HG03571 (cell line): ENCODE measurements around the gene MN1.

Source experiments
- ATAC-seq: cut with Tn5 transposase; IDR thresholded peaks from one replicate; pipeline ENCODE4 v1.9.1; 2021; ENCODE audit not compliant: unreplicated experiment

Gene MN1

DNA sequence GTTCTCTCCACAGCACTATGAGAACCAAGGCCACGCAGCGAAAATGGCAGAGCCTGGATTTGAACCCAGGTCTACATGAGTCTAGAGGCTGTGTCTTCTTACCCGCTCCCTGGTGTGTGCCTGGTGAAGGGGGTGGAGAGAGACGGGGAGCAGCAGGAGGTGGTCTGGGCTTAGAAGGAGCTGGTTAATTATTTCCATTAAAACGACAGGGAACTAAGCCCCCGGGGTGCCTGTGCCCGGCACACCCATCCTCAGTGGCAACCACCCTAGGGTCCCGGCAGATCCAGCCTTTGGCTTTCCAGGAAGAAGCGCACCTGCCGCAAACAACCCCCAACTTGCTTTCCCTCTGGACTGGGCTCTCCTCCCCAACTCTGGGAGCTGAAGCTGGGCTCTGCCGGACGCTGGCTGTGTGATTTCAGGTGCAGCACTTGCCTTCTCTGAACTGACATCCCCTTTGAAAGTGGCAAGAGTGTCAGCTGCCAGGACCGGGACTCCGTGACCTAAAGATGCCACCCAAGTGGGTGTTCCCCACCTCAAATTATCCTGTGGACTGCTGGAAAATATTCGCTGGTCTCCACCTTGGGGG is 35.8 kb downstream of the MN1 start:
- no peak for ATAC-seq

DNA sequence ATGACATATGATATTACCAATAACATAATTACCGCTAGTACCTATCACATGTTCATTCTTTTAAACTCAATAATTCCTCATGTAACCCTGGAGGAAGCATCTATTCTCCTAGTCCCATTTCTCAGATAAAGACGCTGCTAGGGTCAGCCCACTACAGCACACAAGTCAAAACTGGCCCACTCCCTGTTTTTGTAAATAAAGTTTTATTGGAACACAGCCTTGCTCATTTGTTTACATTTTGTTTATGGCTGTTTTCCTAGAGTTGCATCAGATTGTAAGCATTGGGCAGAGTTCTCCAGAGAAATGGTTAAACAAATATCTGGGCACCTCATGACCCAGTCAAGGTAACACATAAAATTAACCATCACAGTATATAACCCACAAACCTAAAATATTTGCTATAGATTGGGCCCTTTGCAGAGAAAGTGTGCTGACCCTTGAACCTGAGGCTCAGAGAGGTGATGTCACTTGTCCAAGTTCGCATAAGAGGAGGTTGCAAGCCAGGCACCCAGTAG is 36.8 kb downstream of the MN1 start:
- ATAC-seq = no peak

DNA sequence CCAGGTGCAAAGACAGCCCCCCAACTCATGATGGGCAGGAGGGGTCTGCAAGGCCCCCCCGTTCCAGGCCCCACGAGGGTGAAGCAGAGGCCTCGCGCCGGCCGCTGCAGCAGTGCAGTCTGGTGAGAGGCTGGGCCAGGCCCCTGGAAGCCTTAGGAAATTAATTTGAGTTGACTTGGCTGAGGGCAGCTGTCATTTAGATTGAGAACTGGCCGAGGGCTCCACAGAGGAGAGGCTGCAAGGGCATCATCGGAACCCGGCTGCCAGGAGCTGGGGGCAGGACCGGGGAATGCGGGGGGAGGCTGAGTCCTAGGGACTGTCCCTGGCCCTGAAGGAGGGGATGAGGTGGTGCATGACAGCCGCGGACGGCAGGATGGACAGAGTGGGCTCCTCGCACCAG is 39.9 kb downstream of the MN1 start:
- no peak for ATAC-seq

DNA sequence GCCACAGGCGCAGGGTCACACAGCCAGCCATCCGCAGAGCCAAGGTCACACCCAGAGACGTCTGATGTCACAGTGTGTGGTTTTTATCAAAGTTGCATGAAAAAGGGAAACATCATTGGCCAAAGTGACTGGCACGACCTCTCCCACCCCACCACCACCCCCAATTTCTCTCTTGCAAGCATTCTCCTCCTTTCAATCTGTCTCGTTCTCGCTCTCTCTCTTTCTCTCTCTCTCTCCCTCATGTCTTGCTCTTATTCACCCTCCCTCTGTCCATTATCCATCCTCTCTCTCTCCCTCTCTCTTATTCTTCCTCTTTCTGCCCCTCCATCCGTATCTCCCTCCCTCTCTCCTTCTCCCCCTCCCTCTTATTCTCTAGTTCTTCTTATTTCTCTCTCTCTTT is 40.6 kb downstream of the MN1 start:
- no peak for ATAC-seq

DNA sequence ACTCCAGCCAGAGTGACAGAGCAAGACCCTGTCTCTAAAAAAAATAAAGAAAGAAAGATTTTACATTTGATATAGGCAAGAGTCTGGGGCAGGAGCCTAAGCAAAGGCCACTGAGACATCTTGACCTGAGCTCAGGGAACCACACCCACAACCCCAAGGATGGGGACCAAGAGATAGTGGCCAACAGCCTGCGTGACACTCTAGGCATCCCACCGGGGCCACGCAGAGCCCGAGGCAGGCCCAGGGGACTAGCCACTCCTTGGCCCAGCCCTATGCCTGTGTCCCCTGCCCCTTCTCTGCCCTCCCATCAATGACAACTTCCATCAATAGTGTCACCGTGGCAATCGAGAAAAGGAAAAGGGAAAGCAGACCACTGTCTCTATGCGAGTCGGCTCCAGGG is 41.1 kb downstream of the MN1 start:
- no peak for ATAC-seq

DNA sequence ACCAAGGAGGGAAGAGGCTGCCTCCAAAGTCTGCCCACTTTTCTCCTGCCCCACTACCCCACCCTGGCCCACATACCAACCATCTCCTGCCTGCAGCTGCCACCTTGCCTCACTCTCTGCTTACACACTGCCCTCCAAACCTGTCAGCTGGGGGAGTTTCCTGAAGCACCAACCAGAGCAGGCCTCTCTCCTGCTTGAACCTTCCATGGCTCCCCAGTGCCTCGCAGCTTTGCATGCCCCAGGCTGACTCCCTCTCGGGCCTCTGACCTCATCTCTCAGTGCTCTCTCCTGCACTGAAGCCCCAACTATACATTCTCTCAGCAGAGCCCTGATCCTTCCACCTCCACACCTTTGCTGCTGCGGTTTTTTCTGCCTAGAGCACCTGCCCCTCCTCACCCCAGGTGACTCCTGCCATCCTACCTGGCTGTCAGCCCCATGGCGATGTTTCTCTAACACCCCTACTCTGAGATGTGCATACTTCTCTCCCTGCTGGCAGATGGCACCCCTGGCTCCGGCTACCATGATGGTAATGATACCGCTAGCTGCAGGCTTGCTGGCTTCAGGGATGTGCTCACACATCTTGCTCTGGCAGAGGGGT is 43.5 kb downstream of the MN1 start:
- no peak for ATAC-seq

DNA sequence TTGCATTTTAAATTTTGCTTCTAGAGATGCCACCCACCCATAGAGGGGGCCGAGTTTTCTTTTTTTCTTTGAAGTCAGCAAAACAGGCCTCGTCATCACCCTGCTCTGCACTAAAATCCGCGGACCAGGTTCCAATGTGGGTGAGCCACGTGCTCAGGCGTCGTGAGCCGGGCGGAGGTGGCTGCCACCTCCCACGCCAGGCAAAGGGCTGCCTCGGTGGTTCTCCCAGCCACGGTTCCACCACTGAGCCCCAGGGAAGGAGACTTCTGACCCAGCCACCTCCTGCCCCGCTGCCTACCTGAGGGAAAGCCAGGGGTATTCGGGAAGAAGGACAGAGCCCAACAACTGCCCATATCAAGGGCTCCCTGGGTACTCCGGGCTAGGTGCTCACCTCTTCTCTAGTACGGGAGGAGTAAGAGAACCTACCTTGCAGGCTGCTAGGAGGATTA is 45.3 kb downstream of the MN1 start:
- no peak for ATAC-seq

DNA sequence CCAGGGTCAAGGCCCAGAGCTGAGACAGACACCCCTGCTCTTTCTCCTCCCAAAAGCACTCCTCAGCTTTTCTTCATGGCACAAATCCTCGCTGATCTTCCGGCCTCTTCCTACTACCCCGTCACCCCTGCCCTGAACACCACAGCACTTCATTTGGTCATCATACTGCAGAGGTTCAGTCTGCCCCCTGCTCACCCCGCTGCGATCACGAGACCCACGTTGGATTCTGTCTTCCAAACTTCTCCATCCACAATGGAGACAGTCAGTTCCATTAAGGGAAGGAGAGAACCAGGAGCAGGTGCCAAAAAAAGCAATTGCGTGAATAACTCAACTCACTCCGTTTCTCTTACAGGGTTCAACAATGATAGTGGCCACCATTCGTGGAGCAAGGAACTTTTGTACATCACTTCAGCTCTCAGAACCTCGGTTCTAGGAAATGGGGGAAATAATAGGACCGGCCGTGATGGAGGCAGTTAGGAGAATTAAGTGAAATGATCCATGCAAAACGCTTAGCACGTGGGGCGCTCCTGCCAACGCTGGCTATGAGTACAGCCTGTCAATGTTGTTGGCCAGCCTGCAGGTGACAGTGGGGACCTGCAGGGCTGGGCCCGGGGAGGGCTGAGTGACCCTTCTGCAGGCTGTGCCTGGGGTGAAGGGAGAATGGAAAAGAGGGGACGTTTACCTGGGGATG is 45.9 kb downstream of the MN1 start:
- ATAC-seq = no peak

DNA sequence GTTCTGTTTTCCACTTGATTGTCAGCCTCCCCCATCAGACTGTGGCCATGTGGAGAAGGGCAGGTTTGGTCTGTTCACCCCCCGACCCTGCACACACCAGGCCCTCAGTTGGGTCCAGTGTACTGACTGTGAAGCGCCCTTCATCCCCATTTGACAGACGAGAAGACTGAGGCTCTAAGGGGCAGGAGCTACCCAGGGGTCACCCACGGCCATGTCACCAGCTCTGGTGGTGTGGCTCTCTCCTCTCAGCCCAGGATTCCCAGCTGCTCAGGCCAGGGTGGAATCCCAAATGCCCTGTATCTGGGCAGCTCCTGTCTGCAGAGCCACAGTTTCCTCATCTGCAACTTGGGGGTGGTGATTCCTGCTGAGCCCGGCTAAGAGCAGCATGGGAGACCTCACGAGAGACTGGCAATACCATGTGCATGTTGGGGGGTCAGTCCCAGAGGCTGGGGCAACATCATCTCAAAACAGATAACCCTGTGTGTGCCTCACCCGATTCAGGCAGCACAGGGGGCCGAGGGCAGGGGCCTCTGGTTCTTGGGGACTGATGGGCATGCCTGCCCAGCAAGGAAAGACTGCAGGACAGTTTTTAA is 46.6 kb downstream of the MN1 start:
- no peak for ATAC-seq

DNA sequence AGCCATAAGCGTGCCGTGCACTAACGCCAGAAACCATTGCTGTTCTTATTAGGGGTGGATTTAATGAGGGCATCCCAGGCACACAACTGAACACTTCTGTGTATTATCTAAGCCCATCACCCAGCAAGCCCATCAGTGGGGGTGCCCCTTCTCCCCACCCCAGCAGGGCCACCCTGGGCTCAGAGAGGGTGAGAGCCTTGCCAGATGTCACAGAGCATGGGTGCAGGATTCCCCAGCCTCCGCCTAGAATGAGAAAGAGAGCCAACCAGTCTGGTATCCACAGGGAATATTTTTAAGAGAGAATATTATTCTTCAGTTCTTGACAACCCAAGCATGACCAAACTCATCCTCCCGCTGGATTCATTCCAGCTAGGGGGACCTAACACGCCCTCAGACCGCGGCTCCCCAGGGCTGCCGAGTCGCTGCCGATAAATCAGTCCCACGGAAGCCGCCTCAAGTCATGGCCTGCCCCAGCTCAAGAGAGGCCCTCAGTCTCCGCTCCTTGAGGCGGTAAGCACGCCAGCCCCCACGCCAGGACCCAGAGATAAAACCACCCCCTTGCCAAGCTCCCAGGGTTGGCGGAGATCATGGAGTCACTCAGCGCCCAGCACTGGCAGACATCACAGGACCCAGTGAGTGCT is 47.2 kb downstream of the MN1 start:
- ATAC-seq = no peak

DNA sequence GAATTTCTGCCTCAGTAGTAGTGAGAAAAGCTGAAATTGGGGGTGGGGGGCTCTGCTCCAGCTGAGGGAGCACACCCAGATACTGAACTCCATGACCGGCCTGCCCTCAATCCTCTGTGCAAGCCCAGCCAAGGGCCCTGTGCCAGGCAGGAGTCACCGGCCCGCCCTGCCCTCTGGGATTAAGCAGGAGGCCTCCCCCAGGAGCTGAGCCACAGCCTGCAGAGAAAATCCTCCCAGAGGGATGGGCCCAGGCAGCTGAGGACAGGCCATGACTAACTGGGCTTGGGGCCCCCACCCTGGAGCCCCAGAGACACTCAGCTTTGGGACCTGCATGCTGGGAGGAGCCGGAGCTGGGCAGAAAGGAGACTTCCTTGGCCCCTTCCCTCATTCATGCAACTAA is 48.8 kb downstream of the MN1 start:
- no peak for ATAC-seq

DNA sequence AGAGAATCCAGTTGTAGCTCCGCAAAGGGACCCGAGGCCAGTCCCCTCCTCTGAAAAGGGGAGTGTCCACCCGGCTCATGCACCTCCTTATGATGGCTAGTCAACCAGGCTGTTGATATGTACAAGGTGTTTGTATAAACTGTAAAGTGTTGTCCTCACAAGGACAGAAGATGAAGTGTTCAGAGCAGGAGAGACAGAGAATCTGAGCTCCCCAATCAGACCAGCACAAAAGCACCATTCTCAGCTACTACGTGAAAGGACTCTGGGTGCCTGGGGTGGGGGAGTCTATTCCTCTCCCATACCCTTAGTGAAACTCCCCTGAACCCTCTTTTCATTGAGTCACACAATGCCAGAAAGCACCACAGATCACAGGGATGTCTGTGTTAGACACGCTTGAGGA is 49.4 kb downstream of the MN1 start:
- ATAC-seq = no peak

DNA sequence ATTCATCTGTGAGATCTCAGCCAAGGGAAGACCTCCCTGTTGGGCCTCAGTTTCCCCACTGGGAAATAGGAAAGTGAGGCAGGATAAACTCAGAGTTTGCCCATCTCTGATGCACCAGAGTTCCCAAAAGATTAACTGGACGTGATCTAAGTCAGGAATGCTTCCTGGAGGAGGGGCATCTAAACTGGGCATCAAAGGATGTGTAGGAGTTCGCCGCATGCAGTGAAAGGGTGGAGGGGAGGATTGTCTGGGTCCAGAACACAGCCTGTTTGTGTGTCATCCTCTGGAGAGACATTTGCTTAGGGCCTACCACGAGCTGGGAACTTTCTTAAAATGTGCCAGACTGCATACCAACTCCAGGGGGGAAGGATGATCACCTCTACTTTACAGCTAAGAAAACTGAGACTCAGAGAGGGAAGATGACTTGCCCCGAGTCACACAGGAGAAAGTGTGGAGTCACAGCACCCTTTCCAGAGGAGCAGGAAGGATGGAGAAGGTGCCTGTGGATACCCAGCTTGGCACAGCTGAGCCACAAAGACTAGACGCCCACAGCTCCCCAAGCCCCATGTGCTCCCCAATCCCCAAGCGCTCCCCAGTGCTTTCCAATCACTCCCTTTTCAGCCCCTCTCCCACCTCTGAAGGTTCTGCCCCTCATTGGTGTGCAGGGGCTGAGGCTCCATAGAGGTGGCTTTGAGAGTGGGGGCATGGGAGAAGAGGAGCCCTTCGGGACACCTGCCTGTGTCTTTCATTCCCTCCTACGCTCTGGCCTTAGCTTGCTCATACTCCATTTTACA is 50.1 kb downstream of the MN1 start:
- ATAC-seq = no peak

DNA sequence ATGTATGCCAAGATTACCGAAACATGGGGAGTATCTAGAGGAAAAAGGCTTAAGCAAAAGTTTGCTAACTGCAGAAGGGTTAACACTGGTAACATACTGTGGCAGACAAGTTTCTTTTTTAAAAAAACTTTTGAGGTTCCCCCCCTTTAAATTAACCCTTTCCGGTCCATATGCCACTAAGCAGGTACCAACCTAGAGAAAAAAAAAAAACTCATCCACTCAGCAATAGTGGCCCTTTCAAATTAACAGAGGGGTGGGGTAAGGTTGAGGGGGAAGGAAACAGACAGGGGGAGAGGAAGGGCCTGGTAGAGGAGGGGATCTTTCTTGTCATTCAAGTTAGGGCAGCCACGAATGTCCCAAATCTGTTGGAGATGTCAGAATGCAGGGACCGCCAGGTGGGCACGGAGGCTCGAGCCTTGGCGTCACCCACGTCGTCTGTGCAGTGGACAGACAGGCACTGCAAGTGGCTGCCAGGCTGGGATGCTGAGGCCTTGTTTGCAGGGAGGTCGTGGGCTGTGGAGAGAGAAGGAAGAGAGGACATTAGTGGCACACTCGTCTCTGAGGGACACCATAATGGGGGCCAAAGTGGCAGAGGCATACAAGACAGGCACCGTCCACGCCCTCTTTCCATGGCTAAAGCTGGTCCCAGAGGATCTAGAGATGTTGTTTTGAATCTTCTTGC is 50.8 kb downstream of the MN1 start:
- no peak for ATAC-seq

DNA sequence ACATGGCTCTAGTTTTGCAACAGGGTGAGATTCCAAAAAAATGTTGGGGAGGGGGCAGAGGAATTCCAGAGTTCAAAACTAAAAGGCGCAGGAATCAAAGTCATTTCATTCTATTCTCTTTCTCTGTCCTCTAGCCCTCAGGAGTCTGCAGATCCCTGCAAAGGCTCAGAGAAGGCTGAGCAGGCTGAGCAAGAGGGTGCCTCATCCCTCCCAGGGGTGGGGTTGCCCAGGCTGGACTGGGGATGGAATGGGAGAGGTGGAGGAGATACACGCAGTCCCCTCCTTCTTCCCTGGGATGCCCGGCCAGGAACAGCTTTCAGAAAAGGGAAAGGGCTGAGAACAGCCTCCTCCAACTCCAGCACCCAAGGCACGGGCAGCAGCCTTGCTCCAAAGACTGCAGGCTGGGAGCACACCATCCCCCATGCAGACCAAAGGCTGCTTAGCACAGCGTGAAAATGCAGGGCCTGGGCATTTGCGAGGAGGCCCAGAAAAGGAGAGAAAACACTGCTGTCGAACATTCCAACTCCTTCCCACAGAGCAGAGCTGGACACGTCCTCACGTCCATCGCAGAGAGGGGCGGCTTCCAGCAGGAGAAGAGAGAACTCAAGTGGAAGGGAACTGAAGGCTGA is 51.8 kb downstream of the MN1 start:
- ATAC-seq = no peak

DNA sequence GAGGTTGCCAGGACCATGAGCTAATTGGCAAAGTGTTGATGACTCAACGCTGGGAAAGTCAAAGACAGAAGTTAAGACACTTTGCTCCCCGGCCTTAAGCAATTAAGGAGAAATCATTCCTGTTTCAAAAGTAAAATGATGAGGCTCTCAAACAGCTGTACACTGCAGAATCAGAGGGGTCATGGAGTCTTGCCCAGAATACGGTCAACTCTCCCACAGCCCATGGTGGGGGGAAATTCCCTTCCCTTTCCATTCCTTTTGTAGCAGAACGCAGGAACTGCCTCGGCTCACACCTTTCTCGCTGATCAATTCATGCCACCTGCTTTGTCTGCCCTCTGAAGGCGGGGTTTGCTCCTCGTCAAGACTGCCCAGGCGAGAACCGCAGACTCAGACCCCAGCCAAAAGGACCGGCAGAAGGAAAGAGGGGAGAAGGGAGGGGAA is 52.8 kb downstream of the MN1 start:
- ATAC-seq = no peak

DNA sequence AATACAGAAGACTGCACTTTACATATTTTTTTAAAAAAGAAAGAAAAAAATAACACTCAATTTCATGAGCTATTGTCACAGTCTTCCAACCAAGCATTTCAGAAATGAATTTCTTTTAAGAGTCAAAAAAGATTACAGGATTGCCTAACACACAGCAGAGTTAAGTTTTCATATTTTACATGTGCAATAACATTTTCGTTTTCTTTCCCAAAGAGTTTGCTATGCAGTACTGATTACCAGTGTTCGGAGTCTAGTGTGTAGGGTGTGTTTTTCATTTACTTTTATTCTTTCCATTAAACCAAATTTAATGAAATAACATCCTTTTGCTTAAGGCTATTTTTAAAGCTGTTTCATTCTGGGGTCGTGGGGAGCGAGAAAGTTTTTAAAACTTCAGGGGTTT is 53.2 kb downstream of the MN1 start:
- ATAC-seq = no peak

DNA sequence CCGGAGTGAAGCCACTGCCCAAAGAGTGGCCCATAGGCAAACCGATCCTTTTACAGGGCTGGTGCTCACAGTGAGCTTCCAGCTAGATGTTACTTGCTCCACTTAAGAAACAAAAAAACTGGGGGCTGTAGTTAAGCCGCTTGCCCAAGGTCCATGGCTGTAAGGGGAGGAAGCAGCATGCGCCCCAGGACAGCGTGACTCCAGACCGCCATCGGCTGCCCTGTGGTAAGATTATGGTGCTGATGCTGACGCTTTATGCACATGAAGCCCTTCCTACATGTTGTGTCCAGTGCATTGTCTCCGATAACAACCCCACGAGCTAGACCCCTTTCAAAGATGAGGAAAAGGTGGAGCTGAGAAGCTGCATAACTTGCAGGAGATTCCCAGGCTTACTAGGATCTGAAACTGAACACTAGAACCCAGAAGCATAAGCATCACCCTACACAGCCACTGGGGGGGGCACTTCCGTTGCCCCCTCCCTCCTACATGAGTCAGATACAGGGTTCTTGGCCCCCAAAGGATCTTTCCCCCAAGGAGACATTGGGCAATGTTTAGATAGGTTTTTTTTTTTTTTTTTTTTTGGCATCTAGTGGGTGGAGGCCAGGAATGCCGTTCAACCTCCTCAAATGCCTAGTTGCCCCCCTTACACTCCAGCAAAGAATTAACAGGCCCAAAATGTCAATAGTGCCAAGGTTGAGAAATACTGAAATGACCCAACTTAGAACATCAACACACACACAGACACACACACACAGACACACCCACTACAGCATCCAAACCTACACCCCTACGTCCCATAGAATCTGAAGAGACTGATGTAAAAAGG is 53.9 kb downstream of the MN1 start:
- no peak for ATAC-seq

DNA sequence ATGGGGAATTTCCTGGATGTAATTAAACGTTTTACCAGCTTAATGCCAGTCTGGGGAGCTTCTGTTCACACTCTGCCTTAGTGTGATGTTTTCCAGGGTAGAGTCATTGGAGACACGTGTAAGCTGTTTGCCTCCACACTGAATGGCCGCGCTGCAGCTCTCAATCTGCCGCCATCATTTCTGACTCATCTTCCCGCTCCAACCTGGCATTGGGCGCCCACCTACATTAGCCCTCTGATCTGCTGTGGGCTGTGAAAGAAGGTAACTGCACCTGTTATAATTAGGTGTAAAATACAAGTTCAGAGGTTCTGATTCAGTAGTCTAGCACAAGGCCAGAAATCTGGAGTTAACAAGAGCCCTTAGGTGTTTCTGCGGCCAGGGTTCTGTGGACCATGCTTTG is 54.6 kb downstream of the MN1 start:
- no peak for ATAC-seq
